Activated CD4-positive, alpha-beta T cell treated with anti-CD3 and anti-CD28 coated beads, Interleukin-2, amount 50 U/mL, for 24 hours (primary cell): ENCODE data around the gene RASD1.

Experiments
- DNase-seq, 2 donors: peaks; one replicate each; pipeline ENCODE4 v3.0.0-alpha.2; 2020; ENCODE audit warnings: low read depth in 1 of 2, low spot score in 1 of 2

RASD1 gene

GRCh38 chr17:17448076-17448475 lies 48.1 kb downstream of the RASD1 start:
- DNase-seq, result no peak

GRCh38 chr17:17447264-17447663 lies 48.9 kb downstream of the RASD1 start:
- DNase-seq, result no peak

- no peak for DNase-seq
Observed at GRCh38 chr17:17446666-17447155, 49.5 kb downstream of the RASD1 start.

GRCh38 chr17:17445925-17446665 lies 50.1 kb downstream of the RASD1 start:
- no peak for DNase-seq

- no peak for DNase-seq
Observed at GRCh38 chr17:17445296-17445924, 50.8 kb downstream of the RASD1 start.
